Measurements from ENCODE around the gene LMTK3.
A peak's percentile ranks its signal among the peaks of the same experiment; 100 is the strongest.

LMTK3 gene

GRCh38 chr19:48445256-48445605 is 66.4 kb downstream of the LMTK3 start:
- no peak for DNase-seq

GRCh38 chr19:48444936-48445200 is 66.8 kb downstream of the LMTK3 start:
- DNase-seq = no peak

GRCh38 chr19:48444129-48444935 is 67.3 kb downstream of the LMTK3 start:
- DNase-seq = no peak

- DNase-seq = peak; percentile 41
Measured at GRCh38 chr19:48443731-48444128, 67.9 kb downstream of the LMTK3 start.

- DNase-seq = peak; percentile 26
Measured at GRCh38 chr19:48443256-48443655, 68.4 kb downstream of the LMTK3 start.

- peak; percentile 13 for DNase-seq
Measured at GRCh38 chr19:48442116-48443035, 69.3 kb downstream of the LMTK3 start.

GRCh38 chr19:48441360-48442050 is 70.1 kb downstream of the LMTK3 start:
- no peak for DNase-seq

GRCh38 chr19:48436586-48436985 is 75.0 kb downstream of the LMTK3 start:
- no peak for DNase-seq
